Sigmoid colon (tissue), 4 donors: ENCODE data around the gene GLIPR1L2.

ENCODE experiments used
- POLR2AphosphoS5 ChIP-seq, 4 donors: sonication (generic); formaldehyde crosslinking; IDR thresholded peaks; one replicate each; pipeline ENCODE4 v1.6.1; 2017; ENCODE audit warnings: antibody characterized with exemption in 4 of 4
- TF ChIP-seq, protein P1 (sequence below), 4 experiments: fragments of 450-650 bp in 3 of 4; fragments of 200-600 bp in 1 of 4; IDR thresholded peaks; one replicate each; pipeline ENCODE4 v1.5.1; 2016 to 2019; ENCODE audit warnings: antibody characterized with exemption in 4 of 4, mild to moderate bottlenecking in 3 of 4, moderate library complexity in 2 of 4

DNA sequence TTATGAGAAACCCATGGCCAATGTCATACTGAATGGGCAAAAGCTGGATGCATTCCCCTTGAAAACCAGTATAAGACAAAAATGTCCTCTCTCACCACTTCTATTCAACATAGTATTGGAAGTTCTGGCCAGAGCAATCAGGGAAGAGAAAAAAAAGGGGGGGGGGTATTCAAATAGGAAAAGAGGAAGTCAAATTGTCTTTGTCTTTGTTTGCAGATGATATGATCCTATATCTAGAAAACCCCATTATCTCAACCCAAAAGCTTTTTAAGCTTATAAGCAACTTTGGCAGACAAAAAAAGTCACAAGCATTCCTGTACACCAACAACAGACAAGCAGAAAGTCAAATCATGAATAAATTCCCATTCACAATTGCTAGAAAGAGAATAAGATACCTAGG is 36.9 kb upstream of the GLIPR1L2 start:
- TF ChIP-seq, protein P1, sequence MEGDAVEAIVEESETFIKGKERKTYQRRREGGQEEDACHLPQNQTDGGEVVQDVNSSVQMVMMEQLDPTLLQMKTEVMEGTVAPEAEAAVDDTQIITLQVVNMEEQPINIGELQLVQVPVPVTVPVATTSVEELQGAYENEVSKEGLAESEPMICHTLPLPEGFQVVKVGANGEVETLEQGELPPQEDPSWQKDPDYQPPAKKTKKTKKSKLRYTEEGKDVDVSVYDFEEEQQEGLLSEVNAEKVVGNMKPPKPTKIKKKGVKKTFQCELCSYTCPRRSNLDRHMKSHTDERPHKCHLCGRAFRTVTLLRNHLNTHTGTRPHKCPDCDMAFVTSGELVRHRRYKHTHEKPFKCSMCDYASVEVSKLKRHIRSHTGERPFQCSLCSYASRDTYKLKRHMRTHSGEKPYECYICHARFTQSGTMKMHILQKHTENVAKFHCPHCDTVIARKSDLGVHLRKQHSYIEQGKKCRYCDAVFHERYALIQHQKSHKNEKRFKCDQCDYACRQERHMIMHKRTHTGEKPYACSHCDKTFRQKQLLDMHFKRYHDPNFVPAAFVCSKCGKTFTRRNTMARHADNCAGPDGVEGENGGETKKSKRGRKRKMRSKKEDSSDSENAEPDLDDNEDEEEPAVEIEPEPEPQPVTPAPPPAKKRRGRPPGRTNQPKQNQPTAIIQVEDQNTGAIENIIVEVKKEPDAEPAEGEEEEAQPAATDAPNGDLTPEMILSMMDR (IDR thresholded peaks at IDR 0.05), result no peak
- TF ChIP-seq POLR2AphosphoS5 (IDR thresholded peaks at IDR 0.05), result no peak
